ENCODE results near the gene ACACB. TPM values are rescaled to one million over a fixed set of nuclear protein-coding genes. Genes with fewer than 3 reads are reported as not detected.

ACACB gene
- 10 to 100 TPM; 23.4 to 42.1 (median 31.6) TPM for total RNA-seq
- polyA plus RNA-seq = 10 to 100 TPM; 23.7 to 58.9 TPM

DNA sequence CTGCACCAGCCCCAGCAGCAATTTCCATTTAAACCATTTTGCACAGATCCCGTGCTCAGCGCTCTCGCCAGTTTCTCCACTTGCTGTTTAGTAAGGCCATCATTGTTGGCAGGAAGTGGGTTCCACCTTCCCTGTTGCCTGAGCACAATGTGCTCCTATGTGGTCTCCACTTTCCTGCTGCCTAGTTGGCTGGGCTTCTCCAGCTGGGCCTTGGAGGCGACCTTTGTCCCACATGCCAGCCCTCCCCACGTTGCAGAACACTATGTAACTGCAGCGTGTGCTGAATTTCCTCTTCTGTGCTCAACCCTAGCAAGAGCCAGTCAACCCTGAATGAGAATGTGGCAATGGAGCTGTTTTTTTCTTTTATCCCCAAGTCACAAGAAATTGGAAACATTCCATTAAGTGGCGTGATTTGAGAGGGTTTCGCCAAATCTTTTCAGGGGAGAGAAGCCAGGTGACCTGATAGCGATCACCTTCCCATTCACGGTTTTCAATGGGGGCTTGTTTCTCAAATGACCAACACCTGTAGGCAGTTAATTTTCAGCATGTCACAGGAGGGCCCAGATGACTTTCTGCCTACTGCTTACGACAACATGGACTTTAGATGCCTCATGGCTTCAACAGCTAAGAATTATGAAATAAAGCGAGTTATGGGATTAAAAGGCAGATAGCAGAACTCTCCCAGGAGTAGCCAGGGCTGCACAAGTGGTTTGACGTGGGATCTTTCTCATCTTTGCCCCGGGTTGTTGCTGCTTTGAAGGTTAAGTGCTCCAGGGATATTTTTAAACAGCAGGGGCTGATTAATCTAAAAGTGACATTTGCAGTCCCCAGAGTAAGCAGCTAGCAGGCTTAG, at the start of gene ACACB:
ACACB (plus strand) TSS at position 830 of the 853 bp plus-strand sequence. CDS start 22,819 bp downstream, outside the sequence.
- TF ChIP-seq, protein P1, sequence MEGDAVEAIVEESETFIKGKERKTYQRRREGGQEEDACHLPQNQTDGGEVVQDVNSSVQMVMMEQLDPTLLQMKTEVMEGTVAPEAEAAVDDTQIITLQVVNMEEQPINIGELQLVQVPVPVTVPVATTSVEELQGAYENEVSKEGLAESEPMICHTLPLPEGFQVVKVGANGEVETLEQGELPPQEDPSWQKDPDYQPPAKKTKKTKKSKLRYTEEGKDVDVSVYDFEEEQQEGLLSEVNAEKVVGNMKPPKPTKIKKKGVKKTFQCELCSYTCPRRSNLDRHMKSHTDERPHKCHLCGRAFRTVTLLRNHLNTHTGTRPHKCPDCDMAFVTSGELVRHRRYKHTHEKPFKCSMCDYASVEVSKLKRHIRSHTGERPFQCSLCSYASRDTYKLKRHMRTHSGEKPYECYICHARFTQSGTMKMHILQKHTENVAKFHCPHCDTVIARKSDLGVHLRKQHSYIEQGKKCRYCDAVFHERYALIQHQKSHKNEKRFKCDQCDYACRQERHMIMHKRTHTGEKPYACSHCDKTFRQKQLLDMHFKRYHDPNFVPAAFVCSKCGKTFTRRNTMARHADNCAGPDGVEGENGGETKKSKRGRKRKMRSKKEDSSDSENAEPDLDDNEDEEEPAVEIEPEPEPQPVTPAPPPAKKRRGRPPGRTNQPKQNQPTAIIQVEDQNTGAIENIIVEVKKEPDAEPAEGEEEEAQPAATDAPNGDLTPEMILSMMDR (IDR thresholded peaks at IDR 0.05) = no peak
- peak within 1 kb of the TSS in 2 of 4 donors; percentile 19 to 24 for H3K4me3 ChIP-seq
- H3K36me3 ChIP-seq = no peaks in the 10 kb centered on the region
- H3K4me1 ChIP-seq = peaks cover 41 to 71% (median 70%) of the 10 kb centered on the region in 3 donors
- DNase-seq (peak; percentile 70 to 89 (median 84)), FAIRE-seq (no peak), ATAC-seq (peak; percentile 65 to 77 (median 69))
- peak within 1 kb of the TSS; percentile 70 to 87 (median 86) for H3K27ac ChIP-seq
- H3K27me3 ChIP-seq = no peaks in the 10 kb centered on the region
- intact Hi-C loops (cut with DNase I) = no loop called here
- H3K9me3 ChIP-seq = no peaks in the 10 kb centered on the region
- WGBS, 2 donors = 7 to 8% methylated on average over 14 of the region's 14 CpGs

DNA sequence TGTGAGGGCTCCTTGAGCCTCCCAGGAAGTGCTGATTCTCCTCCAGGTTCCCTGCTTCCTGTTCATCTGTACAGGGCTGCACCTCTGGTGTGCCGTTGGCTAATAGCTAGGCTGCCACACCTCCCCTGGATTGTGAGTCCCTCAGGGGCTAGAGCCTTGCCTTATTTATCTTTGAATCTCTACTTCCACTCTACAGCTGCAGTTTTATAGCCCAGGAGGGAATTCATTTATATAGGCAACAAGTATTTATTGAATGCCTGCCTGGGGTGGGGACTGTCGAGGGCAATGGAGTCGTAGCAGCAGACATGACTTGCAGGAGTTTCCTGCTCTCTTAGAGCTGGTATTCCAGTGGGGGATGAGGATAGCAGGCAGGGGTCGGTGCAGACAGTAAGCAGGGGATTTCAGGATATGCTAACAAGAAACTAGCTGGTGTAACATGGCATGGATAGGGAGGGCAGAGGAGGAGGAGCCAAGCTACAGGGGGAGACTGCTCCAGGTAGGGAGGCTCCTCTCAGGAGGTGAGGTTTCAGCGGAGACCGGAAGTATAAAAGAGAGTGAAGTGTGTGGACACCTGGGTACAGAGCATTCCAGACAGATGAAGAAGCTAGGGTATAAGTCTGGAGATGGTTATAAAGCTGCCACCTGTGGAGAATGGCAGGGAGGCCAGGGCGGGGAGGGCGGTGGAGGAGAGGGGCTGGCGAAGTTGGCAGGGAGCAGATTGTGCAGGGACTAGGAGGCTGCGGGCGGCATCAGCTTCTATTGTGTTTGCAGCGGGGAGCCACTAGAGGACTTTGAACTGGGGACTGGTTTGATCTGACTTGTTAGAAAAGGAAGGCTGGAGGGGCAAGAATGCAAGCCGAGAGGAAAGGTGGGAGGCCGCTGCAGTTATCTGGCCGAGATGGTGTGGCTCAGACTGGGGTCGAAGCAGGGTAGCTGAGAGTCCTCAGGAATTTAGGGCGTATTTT, 46.8 kb upstream of the ACACB start:
- H3K27me3 ChIP-seq = no peaks in the 10 kb centered on the region
- no peak for FAIRE-seq
- no peaks in the 10 kb centered on the region for H3K9me3 ChIP-seq
- H3K4me3 ChIP-seq = no peak overlapping the region
- H3K27ac ChIP-seq = no peak overlapping the region
- 93% methylated on average over 17 of the region's 17 CpGs for WGBS, 2 donors
- no peak for DNase-seq
- H3K36me3 ChIP-seq = peaks cover 0 to 24% (median 5%) of the 10 kb centered on the region in 3 donors
- peaks cover 6 to 15% (median 12%) of the 10 kb centered on the region in 3 donors for H3K4me1 ChIP-seq
- TF ChIP-seq, protein P1 (IDR thresholded peaks at IDR 0.05) = no peak
- intact Hi-C loops (cut with DNase I) = no loop called here
- no peak for ATAC-seq

DNA sequence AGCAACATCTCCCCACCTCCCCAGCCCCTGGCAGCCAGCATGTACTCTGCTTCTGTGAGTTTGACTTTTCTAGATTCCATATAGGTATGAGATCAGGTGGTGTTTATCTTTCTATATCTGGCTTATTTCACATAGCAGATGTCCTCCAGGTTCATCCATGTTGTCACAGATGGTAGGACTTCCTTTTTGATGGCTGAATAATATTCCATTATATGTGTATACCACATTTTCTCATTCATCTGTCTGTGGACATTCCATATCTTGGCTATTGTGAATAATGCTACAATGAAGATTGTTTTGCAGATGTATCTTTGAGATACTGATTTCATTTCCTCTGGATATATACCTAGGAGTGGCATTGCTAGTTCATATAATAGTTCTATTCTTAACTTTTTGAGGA, 41.5 kb upstream of the ACACB start:
- no peak for FAIRE-seq

DNA sequence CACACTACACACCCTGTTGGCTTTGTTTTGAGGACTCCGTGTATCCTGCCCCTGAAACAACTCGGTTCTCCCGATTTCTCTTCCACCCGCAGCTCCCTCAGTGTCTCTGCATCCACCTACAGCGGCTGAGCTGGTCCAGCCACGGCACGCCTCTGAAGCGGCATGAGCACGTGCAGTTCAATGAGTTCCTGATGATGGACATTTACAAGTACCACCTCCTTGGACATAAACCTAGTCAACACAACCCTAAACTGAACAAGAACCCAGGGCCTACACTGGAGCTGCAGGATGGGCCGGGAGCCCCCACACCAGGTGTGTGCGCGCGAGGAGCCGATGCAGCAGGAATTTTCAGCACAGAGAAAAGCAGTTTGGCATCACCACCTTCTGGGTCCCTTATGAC, 33.6 kb upstream of the ACACB start:
- DNase-seq (no peak), ATAC-seq (no peak), FAIRE-seq (no peak)
- TF ChIP-seq, protein P1 (IDR thresholded peaks at IDR 0.05) = no peak
- intact Hi-C loops (cut with DNase I) = no loop called here
- peaks cover 0 to 57% (median 0%) of the 10 kb centered on the region in 3 donors for H3K36me3 ChIP-seq
- peaks cover 5 to 20% (median 10%) of the 10 kb centered on the region in 3 donors for H3K4me1 ChIP-seq
- no peak overlapping the region for H3K4me3 ChIP-seq
- 90 to 96% methylated on average over 14 of the region's 14 CpGs for WGBS, 2 donors
- no peak overlapping the region for H3K27ac ChIP-seq
- no peaks in the 10 kb centered on the region for H3K27me3 ChIP-seq
- no peaks in the 10 kb centered on the region for H3K9me3 ChIP-seq

More for the DNA sequence above, 41.5 kb upstream of the ACACB start:
- H3K9me3 ChIP-seq = no peaks in the 10 kb centered on the region
- DNase-seq = no peak
- no peaks in the 10 kb centered on the region for H3K27me3 ChIP-seq
- intact Hi-C loops (cut with DNase I) = no loop called here
- no peak overlapping the region for H3K4me3 ChIP-seq
- TF ChIP-seq, protein P1 (IDR thresholded peaks at IDR 0.05) = no peak
- ATAC-seq = no peak
- peaks cover 0 to 25% (median 13%) of the 10 kb centered on the region in 3 donors for H3K36me3 ChIP-seq
- no peak overlapping the region for H3K27ac ChIP-seq
- H3K4me1 ChIP-seq = no peaks in the 10 kb centered on the region

All from pancreas (tissue), 10 donors.